Putamen (tissue), 1 donor: ENCODE measurements around the gene ZNF414.

Experiments
- DNase-seq: peaks from one replicate; pipeline ENCODE4 v3.0.0-alpha.2; 2016; ENCODE audit warnings: low spot score

ZNF414 gene

DNA sequence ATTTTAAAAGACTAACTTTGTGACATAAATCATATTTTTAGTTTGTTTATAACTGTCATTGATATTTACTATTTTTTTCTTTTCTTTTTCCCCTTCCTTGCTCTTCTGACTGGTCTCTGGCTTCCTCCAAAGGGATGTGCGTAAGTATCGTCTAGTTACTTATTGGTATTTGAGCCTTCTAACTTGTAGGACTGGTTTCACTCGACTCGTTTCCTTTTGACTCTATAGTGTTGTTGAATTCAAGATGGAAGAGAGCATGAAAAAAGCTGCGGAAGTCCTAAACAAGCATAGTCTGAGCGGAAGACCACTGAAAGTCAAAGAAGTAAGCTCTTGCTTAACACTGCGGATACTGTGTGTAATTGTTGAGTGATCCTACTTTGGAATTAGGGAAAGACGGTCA is 50.6 kb downstream of the ZNF414 start:
- no peak for DNase-seq

GRCh38 chr19:8462571-8462970 is 51.4 kb downstream of the ZNF414 start:
- peak; percentile 29 for DNase-seq

DNA sequence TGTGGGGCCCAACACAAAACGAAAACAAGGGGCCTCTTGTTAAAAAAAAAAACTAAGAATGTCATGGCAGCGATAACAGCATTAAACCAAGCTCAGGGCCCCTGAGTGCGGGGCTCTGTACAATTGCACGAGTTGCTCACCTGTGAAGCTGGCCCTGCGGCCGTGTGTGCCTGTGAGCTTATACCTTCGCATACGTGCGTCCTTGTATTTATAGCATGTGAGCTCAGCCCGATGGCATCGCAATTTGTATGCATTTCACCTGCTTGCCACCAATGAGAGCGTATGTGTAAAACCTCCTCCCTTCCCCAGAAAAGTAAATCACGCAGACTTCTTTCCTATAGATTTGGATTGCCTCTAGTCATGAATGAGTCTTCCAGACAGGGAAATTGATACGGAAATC is 52.1 kb downstream of the ZNF414 start:
- no peak for DNase-seq

- no peak for DNase-seq
Observed at GRCh38 chr19:8461376-8461775, 52.6 kb downstream of the ZNF414 start.

DNA sequence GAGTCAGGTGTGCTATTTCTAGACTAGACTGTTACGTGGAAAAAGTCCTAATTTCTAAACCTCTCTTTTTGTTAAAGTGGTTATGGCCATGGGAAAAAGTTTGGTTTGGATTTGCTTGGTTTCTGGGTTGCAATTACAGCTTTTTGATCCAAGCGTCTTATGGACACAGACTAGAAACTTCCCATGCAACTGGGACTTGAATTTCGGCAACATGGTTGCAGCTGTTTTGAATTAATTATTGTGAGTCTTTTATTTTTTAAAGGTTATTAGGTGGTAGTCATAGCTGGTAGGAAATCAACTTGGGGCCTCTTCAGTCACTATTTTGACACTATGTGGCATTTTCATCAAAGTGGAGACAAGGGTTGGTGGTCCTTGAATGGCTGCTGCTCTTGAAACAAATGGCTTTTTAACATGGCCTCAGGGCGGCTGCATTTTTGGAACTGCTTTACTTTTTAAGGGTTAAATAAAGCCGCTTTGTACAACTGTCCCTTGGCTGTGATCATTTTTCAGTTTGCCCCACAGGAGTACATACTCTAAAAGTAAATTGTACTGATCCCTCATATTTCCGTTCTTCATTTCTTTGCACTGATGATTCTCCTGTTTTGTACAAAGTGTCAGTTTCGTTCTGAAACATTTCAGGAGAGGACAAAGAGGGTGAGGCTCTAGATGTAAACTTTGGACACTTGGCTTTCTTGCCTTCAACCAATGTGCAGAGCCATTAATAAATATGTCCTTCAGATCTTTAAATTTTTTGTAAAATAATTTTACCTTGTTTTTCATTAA is 53.3 kb downstream of the ZNF414 start:
- DNase-seq = no peak
